Measurements from ENCODE around the gene BORCS5.
"Not testable (repeated sequence)": the region's sequence is repeated elsewhere in the genome, so short reads cannot be mapped to it uniquely, and the experiment has no call there.

BORCS5 gene

GRCh38 chr12:12396694-12397093 is 39.8 kb downstream of the BORCS5 start:
- no peak for DNase-seq (ENCODE audit: low read depth)

- DNase-seq (ENCODE audit: low read depth) = no peak
Measured at GRCh38 chr12:12397184-12397583, 40.3 kb downstream of the BORCS5 start.

- DNase-seq (ENCODE audit: low read depth) = peak; percentile 96
Measured at GRCh38 chr12:12398026-12398859, 41.4 kb downstream of the BORCS5 start.

- DNase-seq (ENCODE audit: low read depth) = no peak
Measured at GRCh38 chr12:12399161-12399560, 42.3 kb downstream of the BORCS5 start.

- no peak for DNase-seq (ENCODE audit: low read depth)
Measured at GRCh38 chr12:12399776-12400305, 43.0 kb downstream of the BORCS5 start.

GRCh38 chr12:12400793-12401192 is 43.9 kb downstream of the BORCS5 start:
- no peak for DNase-seq (ENCODE audit: low read depth)

GRCh38 chr12:12403264-12404248 is 46.7 kb downstream of the BORCS5 start:
- no peak for DNase-seq (ENCODE audit: low read depth)

- DNase-seq (ENCODE audit: low read depth) = no peak
Measured at GRCh38 chr12:12404297-12404696, 47.4 kb downstream of the BORCS5 start.

GRCh38 chr12:12405882-12406281 is 49.0 kb downstream of the BORCS5 start:
- no peak for DNase-seq (ENCODE audit: low read depth)

GRCh38 chr12:12406762-12407161 is 49.9 kb downstream of the BORCS5 start:
- DNase-seq (ENCODE audit: low read depth) = no peak

GRCh38 chr12:12408265-12408690 is 51.4 kb downstream of the BORCS5 start:
- DNase-seq (ENCODE audit: low read depth) = no peak

- DNase-seq (ENCODE audit: low read depth) = not testable (repeated sequence)
Measured at GRCh38 chr12:12409337-12409736, 52.5 kb downstream of the BORCS5 start.

GRCh38 chr12:12415886-12416285 is 59.0 kb downstream of the BORCS5 start:
- no peak for DNase-seq (ENCODE audit: low read depth)

GRCh38 chr12:12419165-12419564 is 62.3 kb downstream of the BORCS5 start:
- not testable (repeated sequence) for DNase-seq (ENCODE audit: low read depth)

- no peak for DNase-seq (ENCODE audit: low read depth)
Measured at GRCh38 chr12:12423367-12423766, 66.5 kb downstream of the BORCS5 start.

- DNase-seq (ENCODE audit: low read depth) = no peak
Measured at GRCh38 chr12:12425001-12425400, 68.1 kb downstream of the BORCS5 start.

- DNase-seq (ENCODE audit: low read depth) = no peak
Measured at GRCh38 chr12:12425616-12426015, 68.7 kb downstream of the BORCS5 start.

GRCh38 chr12:12427568-12427967 is 70.7 kb downstream of the BORCS5 start:
- DNase-seq (ENCODE audit: low read depth) = no peak

- no peak for DNase-seq (ENCODE audit: low read depth)
Measured at GRCh38 chr12:12428047-12428446, 71.2 kb downstream of the BORCS5 start.

- DNase-seq (ENCODE audit: low read depth) = no peak
Measured at GRCh38 chr12:12428961-12429657, 72.2 kb downstream of the BORCS5 start.

- DNase-seq (ENCODE audit: low read depth) = peak; percentile 53
Measured at GRCh38 chr12:12432364-12432763, 75.5 kb downstream of the BORCS5 start.

- DNase-seq (ENCODE audit: low read depth) = no peak
Measured at GRCh38 chr12:12433203-12433731, 76.4 kb downstream of the BORCS5 start.

Data from stromal cell of bone marrow (primary cell).